Progenitor cell of endocrine pancreas (in vitro differentiated cells): ENCODE measurements around the gene CYFIP2. TPM values are rescaled to one million over a fixed set of nuclear protein-coding genes. Genes with fewer than 3 reads are reported as not detected.

ENCODE experiments used
- DNase-seq: peaks from one replicate; pipeline ENCODE4 v3.0.0; 2021; ENCODE audit warnings: low spot score; ENCODE audit not compliant: unreplicated experiment
- H3K27ac Mint-ChIP-seq: 2 replicates; pipeline ENCODE4 v1.8.0; 2021; ENCODE audit warnings: mild to moderate bottlenecking, moderate library complexity, mixed read lengths
- H3K27me3 Mint-ChIP-seq: 2 replicates; pipeline ENCODE4 v1.8.0; 2021; ENCODE audit warnings: mixed read lengths
- H3K36me3 Mint-ChIP-seq: 2 replicates; pipeline ENCODE4 v1.8.0; 2022; ENCODE audit warnings: mixed read lengths; ENCODE audit not compliant: insufficient read depth
- H3K4me1 Mint-ChIP-seq: 2 replicates; pipeline ENCODE4 v1.8.0; 2021; ENCODE audit warnings: low read depth, mixed read lengths
- H3K4me3 Mint-ChIP-seq: 2 replicates; pipeline ENCODE4 v1.8.0; 2021; ENCODE audit warnings: low read depth, mild to moderate bottlenecking, moderate library complexity, mixed read lengths
- H3K9me3 Mint-ChIP-seq: 2 replicates; pipeline ENCODE4 v1.8.0; 2021; ENCODE audit warnings: low read depth, mixed read lengths
- CTCF ChIP-seq: fragments of 200-600 bp; sonication (generic); IDR thresholded peaks from one replicate; pipeline ENCODE4 v1.5.0; 2021; ENCODE audit warnings: antibody characterized with exemption, mild to moderate bottlenecking; ENCODE audit not compliant: unreplicated experiment
- total RNA-seq: library from RNA; stranded (reverse); gene quantifications from 2 replicates; pipeline ENCODE4 v1.2.1, GENCODE V29; 2021

The CYFIP2 gene
- total RNA-seq, 1 donor from 2014 or later: 85.1 TPM

- H3K4me1 Mint-ChIP-seq: no peaks in the 10 kb centered on the region
Observed at GRCh38 chr5:157347301-157348048, 81.6 kb downstream of the CYFIP2 start.

GRCh38 chr5:157348049-157348400, 82.1 kb downstream of the CYFIP2 start:
- Mint-ChIP-seq H3K4me3 (no peak overlapping the region), H3K36me3 (peaks cover 28% of the 10 kb centered on the region), H3K4me1 (no peaks in the 10 kb centered on the region), H3K9me3 (peaks cover 10% of the 10 kb centered on the region), H3K27ac (no peak overlapping the region), H3K27me3 (no peaks in the 10 kb centered on the region)
- no peak for DNase-seq
- TF ChIP-seq CTCF: no peak

More at GRCh38 chr5:157347301-157348048, 81.6 kb downstream of the CYFIP2 start:
- Mint-ChIP-seq H3K4me3 (no peak overlapping the region), H3K9me3 (peaks cover 10% of the 10 kb centered on the region), H3K36me3 (peaks cover 28% of the 10 kb centered on the region), H3K27ac (no peak overlapping the region), H3K27me3 (no peaks in the 10 kb centered on the region)
- DNase-seq: no peak
- no peak for TF ChIP-seq CTCF

GRCh38 chr5:157350939-157351801, 85.2 kb downstream of the CYFIP2 start:
- Mint-ChIP-seq H3K36me3 (peaks cover 23% of the 10 kb centered on the region), H3K27ac (no peak overlapping the region), H3K4me3 (no peak overlapping the region), H3K9me3 (peaks cover 10% of the 10 kb centered on the region), H3K4me1 (peaks cover 1% of the 10 kb centered on the region), H3K27me3 (no peaks in the 10 kb centered on the region)
- no peak for TF ChIP-seq CTCF
- DNase-seq: no peak

- Mint-ChIP-seq H3K36me3 (peaks cover 21% of the 10 kb centered on the region), H3K27me3 (no peaks in the 10 kb centered on the region), H3K27ac (no peak overlapping the region), H3K4me3 (no peak overlapping the region), H3K9me3 (peaks cover 10% of the 10 kb centered on the region), H3K4me1 (peaks cover 1% of the 10 kb centered on the region)
- no peak for TF ChIP-seq CTCF
- no peak for DNase-seq
Observed at GRCh38 chr5:157351802-157352092, 85.8 kb downstream of the CYFIP2 start.

GRCh38 chr5:157352756-157353340, 86.9 kb downstream of the CYFIP2 start:
- no peak for TF ChIP-seq CTCF
- Mint-ChIP-seq H3K27me3 (no peaks in the 10 kb centered on the region), H3K4me1 (peaks cover 1% of the 10 kb centered on the region), H3K4me3 (no peak overlapping the region), H3K36me3 (peaks cover 21% of the 10 kb centered on the region), H3K9me3 (peaks cover 10% of the 10 kb centered on the region), H3K27ac (no peak overlapping the region)
- no peak for DNase-seq
